Measurements from ENCODE around the gene UBB.
"Not testable (repeated sequence)": the region's sequence is repeated elsewhere in the genome, so short reads cannot be mapped to it uniquely, and the experiment has no call there.

UBB gene

DNA sequence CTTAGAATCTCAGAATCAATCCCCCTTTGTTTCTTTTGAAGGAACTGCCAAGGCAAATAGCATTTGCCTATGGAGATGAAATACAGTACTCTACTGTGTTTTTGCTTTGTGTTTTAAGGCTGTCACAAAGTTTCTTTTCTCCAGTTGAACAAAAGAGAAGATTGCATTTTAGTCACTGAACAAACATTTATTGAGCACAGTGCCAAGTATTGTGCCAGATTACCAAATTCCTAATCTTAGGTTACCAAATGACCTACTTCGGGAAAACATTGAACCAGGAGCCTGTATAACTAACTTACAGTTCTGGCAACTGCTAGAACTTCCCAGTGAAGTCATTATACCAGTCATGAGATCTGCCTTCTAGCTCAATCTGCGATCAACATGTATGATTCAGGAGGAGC is 3.0 kb upstream of the UBB start:
- no peak for DNase-seq

DNA sequence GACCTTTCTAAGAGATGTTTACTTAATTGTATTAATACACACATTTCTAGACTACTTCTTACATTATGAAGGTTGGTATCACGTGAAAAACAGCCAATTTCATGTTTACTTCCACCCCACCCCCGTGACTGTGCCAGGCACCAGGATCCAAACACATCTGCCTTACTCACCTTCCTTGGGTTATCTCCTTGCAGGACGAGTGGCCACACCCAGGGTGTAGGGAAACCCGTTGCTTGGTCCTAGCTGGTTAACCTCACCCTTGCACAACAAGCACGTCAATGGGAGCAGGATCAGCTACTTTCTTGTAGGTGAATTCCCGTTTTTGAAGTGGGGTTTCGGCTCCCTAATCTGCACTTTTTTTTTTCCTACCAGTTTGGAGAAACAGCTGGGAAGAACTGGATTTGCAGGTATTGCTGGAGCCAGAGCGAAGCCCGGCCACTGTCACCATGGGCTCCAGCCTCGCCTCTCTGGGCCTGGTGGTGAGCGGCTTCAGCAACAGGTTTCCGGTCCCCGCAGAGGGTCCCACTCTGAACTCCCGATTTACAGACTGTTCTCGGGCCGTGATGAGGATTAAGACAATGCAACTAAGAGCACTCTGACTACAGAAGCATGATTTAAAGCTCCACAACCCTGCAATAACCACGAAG is 2.1 kb upstream of the UBB start:
- DNase-seq: peak; percentile 56

DNA sequence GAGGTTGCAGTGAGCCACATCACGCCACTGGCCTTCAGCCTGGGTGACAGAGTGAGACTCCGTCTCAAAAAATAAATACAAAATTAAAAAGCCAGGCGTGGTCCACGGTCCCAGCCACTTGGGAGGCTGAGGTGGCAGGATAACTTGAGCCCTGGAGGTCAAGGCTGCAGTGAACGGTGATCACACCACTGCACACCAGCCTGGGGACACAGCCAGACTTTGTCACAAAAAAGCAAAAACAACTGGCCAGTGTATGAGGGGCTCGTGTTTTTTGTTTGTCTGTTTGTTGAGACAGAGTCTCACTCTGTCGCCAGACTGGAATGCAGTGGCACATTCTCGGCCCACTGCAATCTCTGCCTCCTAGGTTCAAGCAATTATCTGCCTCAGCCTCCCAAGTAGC is 1.2 kb upstream of the UBB start:
- DNase-seq: no peak

DNA sequence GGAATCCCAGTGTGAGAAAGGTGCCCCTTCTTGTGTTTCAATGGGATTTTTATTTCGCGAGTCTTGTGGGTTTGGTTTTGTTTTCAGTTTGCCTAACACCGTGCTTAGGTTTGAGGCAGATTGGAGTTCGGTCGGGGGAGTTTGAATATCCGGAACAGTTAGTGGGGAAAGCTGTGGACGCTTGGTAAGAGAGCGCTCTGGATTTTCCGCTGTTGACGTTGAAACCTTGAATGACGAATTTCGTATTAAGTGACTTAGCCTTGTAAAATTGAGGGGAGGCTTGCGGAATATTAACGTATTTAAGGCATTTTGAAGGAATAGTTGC is 567 bp downstream of the UBB start:
- DNase-seq: no peak

DNA sequence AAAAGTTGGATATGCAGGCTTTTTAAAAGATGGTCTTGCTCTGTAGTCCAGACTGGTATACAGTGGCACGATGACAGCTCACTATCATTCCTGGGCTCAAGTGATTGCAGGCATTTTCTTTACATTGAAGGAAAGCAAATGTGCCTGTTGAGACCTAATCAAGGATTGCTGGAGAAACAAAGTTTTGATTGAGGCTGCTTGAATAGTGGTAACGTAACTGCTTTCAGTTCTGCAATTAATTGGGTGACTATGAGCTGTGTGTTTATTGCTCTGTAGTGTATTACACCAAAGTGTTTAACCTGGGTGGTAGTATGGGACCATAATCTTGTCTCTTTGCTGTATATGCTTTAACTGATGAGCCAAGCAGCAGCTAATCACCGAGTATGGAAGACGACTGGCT is 2.3 kb downstream of the UBB start:
- no peak for DNase-seq

DNA sequence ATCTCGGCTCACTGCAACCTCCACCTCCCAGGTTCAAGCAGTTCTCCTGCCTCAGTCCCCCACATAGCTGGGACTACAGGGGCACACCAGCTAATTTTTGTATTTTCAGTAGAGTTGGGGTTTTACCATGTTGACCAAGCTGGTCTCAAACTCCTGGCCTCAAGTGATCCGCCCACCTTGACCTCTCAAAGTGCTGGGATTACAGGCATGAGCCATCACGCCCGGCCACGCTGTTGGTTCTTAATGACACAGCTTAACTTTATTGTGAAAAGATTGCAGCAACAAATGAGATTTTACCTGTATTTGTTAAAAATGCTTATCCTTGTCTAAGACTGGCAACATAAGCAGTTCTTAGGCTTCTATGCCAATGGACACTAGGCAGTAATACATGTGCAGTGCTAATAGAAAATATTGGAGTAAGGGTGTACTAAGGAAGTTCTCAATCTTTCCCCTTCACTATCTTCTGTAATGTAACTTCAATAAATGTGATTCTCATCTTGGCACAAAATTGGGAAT is 2.9 kb downstream of the UBB start:
- DNase-seq: no peak

DNA sequence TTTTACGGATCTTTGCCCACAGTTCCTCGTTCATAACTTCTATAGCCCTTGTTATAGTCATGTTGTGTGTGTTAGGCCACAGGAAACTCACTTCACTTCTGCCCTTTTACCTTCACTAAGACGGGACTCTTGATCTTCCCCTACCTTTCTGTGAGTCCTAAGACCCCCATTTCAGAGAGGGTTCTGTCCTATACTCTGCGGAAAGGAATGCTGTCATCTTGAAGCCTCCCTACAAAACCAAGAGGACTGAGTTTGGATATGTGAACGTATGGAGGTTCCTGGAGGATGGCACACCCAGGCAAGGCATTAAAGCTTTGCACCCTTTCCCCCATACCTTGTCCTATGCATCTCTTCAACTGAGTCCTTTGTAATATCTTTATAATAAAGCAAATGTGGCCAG is 3.7 kb downstream of the UBB start:
- DNase-seq: no peak

DNA sequence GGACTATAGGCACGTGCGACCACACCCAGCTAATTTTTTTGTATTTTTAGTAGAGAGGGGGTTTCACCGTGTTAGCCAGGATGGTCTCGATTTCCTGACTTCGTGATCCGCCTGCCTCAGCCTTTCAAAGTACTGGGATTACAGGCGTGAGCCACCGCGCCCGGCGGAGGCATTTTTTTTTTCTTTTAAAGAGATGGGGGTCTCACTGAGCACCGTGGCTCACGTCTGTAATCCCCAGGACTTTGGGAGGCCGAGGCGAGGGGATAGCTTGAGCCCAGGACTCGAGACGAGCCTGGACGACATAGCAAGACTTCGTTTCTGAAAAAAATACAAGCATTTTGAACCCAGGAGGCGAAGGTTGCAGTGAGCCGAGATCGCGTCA is 5.2 kb downstream of the UBB start:
- DNase-seq: not testable (repeated sequence)

DNA sequence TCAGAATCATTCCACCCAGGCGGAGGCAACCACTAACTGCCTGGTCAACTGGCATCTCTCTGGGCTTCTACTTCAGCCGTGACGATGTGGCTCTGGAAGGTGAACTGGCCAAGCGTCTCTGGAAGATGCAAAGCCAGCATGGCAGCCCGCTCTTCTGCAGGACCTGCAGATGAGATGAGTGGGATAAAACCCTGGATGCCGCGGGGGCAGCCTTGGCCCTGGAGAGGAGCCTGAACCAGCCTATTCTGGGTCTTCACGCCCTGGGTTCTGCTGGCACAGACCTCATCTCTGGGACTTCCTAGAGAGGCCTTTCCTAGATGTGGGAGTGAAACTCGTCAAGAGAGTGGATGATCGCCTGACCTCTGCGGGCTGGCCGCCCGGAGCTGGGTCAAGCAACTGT is 10.6 kb downstream of the UBB start:
- DNase-seq: no peak

DNA sequence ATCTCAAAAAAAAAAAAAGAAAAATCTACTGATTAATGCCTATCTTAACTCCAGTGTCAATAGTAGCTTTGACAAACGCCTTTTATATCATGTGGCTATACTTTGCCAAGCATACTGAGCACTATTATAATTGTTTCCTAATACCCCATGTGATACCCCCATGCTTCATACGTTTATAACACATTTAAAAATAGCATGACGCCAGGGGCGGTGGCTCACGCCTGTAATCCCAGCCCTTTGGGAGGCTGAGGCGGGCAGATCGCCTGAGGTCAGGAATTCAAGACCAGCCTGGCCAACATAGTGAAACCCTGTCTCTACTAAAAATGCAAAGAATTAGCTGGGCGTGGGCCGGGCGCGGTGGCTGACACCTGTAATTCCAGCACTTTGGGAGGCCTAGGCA is 11.6 kb downstream of the UBB start:
- not testable (repeated sequence) for DNase-seq

DNA sequence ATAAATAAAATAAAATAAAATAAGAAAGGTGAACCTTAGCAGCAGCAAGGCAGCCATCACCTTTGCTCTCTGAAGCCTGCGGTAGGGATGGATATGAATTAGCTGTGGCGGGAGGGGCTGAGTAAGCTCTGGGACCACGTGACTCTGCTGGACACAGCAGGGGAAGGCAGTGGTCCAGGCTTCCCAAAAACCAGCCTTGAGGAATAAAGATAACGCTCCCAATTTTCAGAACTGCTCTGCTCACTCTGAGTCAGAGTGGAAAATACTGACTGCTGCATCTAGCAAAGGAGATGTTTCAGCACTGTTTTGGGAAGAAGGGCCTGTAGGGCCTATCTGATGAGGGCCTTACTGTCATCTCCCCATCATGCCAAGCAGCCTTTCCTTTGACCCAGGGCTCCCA is 15.0 kb downstream of the UBB start:
- not testable (repeated sequence) for DNase-seq

DNA sequence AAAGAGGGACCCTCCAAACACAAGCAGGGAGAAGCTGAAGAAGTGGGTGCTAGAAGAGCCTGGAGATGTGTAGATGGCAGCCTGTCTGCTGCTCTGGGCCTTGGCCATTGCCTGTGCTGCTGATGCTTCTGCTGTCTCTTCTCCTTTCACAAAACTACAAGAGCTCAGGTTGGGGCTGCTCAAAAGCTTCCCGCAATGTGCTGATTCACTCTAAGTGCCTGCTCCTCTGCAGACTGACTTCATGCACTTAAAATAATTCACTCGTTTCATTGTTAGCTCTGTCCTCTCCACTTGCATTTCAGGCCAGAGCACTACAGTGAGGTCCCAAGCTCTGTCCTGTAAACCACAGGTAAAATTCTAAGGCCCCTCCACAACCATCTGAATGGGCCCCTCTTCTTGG is 15.8 kb downstream of the UBB start:
- DNase-seq: not testable (repeated sequence)

DNA sequence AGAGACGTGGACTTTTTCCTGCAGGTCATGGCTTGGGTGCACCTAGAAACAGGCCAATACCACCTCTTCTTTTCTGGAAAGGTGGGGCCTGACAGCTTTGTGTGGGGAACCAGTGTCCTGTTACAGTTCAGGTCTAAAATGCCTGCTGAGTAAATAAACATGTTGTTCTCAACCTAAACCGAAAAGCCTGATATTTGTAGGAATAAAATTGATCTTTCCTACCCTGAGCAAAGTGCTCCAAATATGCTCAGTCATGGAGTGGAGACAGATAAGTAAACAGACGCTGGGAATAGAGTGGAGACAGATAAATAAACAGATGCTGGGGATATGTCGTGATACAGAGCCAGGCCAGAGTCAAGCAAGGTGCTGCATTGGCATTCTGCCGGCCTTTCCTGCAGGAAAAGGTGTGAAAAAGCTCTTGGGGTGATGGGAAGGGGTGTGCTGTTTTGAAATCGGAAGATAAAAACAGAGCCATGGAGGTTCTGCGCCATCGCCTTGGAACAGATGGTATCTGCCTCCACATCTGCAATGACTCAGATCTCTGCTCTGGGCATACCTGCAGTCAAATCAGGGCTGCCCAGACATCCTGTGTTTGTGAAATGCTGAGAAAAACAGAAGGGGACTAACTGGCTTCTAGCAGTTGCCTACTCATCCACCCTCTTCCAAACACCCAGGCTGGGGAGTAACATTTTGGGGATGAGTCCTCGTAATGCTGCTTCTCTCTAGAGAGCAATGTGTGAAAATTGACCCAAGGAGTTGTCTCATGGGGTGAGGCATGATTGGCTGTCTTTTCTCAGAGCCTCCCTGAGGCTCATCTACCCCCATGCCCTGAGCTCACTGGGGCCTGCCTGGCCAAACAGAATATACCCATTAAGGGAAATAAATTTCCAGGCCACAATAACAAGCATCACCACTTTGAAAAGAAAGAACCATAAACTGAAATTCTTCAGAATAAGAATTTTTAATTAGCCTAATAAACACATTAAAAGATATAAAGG is 17.7 kb downstream of the UBB start:
- DNase-seq: peak; percentile 22

DNA sequence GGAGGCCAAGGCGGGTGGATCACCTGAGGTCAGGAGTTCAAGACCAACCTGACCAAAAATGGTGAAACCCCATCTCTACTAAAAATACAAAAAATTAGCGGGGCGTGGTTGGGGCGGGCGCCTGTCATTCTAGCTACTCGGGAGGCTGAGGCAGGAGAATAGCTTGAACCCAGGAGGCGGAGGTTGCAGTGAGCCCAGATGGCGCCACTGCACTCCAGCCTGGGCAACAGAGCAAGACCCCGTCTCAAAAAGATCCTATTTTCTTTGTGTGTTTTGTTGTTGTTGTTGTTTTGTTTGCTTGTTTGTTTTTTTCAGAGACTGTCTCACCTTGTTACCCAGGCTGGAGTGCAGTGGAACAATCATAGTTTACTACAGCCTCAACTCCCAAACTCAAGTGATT is 23.0 kb downstream of the UBB start:
- not testable (repeated sequence) for DNase-seq

DNA sequence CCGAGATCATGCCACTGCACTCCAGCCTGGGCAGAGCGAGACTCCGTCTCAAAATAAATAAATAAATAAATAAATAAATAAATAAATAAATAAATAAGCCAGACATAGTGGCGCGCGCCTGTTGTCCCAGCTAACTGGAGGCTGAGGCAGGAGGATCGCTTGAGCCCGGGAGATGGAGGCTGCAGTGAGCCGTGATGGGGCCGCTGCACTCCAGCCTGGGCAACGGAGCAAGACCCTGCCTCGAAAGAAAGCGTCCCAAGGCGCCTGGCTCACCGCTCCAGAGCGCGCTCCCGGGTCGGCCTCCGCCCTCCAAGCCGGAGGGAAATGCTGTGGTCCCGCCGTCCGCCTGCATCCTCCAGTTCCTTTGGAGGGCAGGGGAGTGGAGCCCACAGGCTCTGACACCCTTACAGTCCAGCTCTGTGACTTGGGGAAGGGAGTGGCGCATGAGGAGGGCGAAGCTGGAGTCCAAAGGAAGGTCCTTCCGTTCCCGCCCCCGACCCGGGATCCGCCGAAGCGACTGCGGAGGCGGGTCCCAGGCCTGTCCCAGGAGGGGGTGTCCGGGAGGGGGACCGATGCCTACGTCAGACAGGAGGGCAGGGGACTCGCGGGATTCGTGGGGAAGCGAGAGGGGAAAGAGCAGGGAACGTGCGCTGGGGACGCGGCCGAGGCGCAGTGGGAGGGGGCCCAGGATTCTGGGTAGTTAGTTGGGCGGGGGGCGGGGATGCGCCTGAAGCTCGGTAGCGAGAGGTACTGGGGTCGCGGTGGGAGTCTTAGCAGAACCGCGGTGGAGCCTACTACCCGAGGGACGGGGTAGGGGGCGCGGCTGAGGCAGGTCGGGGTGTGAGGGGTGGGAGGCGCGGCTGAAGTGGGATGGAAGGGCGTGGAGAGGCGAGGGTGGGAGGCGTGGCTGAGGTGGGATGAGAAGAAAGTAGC is 26.1 kb downstream of the UBB start:
- DNase-seq: no peak

DNA sequence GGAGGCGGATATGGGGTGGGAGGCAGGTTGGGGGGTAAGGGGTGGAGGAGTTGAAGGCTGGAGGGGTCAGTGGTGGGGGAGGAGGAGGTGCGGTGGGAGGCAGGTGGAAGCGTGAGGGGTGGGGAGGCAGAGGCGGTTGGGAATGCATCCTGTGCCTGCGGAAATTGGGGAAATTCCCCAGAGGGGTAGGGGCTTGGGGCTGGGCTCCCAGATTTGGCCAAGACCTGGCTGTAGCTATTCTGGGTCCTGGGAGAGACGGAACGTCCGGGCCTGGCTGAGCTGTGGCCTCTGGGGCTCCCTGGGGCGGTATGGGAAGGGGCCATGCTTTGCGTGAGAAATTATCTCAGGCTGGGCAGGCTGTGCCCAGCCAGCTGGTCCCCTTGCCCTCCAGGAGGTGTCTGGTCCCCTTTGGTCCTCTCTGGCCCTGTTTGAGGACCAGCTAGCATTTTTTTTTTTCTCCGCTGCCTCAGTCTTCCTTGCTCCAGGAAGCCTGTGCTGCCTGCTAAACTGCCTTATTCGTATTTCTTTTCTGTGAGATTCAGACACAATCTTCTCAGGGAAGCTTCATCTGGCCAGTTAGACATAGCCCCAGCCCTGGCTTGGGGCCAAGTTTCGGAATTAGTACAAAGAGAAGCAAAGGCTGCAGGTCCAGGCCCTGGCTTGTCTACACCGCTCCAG is 27.2 kb downstream of the UBB start:
- DNase-seq: no peak

DNA sequence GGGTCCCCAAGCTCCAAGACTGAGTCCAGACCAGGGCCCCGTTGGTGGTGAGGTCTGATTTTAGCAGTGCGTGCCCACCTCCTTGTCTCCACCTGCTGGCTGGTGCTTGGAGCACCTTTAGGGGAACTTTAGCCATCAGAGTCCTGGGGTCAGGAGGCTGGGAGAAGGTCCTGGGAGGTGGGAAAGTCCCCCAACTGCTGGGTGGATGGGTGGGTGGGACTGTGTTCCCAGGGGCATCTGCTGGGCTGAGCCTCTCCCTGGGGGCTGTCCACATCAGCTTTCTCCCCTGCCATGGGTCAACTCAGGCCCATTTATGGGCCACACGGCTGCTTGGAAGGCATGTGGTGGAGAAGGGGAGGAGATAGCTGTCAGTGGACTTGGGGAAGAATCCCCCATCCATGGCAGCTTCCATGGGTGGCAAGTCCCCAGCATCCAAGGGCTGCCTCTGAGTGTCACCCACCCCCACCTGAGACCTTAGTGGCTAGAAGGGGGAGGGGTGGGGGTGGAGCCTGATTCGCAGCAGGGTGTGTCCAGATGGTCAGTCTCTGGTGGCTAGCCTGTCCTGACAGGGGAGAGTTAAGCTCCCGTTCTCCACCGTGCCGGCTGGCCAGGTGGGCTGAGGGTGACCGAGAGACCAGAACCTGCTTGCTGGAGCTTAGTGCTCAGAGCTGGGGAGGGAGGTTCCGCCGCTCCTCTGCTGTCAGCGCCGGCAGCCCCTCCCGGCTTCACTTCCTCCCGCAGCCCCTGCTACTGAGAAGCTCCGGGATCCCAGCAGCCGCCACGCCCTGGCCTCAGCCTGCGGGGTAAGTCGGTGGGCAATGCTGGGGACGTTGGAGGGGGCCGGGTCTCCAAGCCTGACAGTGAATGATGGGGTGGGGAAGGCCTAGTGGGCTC is 34.4 kb downstream of the UBB start, which contains the start of gene TRPV2:
Gene TRPV2, plus strand, starts transcription at position 541 of the 894 bp plus-strand sequence. CDS start 2,098 bp downstream, outside the sequence.
- no peak for DNase-seq

DNA sequence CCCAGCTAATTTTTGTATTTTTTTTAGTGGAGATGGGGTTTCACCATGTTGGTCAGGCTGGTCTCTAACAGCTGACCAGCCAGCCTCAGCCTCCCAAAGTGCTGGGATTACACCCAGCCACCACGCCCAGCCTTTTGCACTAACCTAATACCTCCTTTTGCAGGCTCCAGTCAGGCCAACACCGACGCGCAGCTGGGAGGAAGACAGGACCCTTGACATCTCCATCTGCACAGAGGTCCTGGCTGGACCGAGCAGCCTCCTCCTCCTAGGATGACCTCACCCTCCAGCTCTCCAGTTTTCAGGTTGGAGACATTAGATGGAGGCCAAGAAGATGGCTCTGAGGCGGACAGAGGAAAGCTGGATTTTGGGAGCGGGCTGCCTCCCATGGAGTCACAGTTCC is 36.5 kb downstream of the UBB start:
- DNase-seq: no peak

DNA sequence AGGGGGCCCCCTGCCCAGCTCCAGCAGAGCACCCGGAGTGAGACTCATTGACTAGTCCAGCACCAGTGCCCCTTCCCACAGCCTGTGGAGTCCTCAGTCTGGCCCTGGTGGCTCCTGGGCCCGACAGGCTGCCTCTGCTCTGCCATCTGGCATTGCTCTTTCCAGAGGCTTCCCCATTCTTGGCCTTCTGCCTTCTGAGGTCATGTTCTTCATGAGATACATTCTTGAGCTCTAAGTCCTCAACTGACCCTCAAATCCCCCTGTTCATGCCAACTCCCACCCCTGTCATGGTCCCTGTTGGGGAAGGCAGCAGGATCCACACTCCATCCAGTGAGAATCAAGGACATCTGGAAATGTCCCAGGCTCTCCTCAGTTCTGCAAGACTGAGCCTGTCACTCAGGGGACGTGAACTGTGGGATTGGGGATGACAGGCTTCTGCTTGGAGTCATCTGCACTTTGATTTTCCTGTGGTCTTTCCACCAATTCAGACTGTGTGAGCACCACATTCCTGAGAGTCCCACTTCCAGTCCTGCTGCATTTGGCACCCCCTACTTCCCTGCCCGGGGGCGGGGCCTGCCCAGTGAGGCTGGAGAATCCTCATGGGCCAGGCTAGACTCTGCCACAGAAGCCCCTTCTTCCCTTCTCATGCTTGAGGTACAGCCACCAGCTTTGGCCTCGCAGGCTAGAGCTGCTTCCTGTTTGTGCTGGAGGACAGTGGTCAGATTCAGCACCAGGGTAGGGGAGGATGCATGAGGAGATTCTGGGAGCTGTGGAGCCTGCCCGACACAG is 37.2 kb downstream of the UBB start:
- no peak for DNase-seq

DNA sequence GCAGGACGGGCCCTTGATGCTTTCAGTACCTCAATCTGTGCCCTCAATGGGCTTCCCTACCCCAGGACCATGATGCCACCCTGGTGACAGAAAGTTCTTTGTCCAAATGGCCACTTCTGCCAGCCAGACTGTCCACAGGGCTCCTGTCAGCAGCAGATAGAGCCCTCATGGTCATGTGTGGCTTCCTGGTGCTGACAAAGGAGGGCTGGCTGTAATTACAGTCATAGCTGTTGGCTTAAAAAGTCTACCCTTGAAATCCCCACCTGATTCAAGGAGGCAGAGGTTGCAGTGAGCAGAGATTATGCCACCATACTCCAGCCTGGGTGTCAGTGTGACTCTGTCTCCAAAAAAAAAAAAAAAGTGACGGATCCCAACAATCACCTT is 37.8 kb downstream of the UBB start:
- no peak for DNase-seq

All from NCI-H226 (cell line).